ENCODE data around the gene ZNF831. TPM values are rescaled to one million over a fixed set of nuclear protein-coding genes. Genes with fewer than 3 reads are reported as not detected.

ZNF831 gene
- total RNA-seq, 6 experiments from 2014 or later = 0.04 to 0.25 (median 0.07) TPM

DNA sequence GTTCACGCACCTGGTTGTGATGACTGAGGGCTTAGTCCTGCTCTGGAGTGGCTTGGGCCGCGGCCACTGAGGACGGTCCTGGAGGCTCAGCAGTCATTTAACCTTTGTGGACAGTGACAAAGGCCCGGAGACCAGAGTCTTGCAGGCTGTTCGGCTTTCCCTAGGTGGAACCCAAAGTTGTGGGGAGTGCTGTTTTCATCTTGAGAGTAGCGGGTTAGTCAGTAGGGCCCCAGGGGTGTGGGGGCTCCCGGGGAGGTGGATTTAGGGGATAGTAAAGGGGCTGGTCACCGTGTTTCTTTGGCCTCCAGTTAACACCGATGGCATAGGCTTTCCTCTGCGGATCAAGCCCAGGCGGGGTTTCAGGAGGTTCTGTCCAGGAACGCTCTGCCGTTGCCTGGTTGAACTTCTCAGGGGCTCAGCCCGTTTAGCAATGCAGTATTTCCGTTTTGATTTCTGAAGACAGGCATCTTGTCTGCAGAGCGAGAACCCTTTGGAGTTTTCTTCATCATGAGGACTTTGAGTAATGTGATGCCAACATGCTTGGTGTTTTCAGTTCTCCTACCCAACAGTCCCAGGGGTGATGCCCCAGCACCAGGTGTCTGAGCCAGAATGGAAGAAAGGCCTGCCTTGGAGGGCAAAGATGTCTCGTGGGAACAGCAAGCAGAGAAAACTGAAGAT, 31.8 kb downstream of the ZNF831 start:
- no peak for DNase-seq
- H3K27ac ChIP-seq = no peak overlapping the region
- H3K9me3 ChIP-seq = no peaks in the 10 kb centered on the region
- no peaks in the 10 kb centered on the region for H3K27me3 ChIP-seq
- TF ChIP-seq, protein P1, sequence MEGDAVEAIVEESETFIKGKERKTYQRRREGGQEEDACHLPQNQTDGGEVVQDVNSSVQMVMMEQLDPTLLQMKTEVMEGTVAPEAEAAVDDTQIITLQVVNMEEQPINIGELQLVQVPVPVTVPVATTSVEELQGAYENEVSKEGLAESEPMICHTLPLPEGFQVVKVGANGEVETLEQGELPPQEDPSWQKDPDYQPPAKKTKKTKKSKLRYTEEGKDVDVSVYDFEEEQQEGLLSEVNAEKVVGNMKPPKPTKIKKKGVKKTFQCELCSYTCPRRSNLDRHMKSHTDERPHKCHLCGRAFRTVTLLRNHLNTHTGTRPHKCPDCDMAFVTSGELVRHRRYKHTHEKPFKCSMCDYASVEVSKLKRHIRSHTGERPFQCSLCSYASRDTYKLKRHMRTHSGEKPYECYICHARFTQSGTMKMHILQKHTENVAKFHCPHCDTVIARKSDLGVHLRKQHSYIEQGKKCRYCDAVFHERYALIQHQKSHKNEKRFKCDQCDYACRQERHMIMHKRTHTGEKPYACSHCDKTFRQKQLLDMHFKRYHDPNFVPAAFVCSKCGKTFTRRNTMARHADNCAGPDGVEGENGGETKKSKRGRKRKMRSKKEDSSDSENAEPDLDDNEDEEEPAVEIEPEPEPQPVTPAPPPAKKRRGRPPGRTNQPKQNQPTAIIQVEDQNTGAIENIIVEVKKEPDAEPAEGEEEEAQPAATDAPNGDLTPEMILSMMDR (IDR thresholded peaks at IDR 0.05) = no peak
- no peak for TF ChIP-seq POLR2A (IDR thresholded peaks at IDR 0.05)
- ATAC-seq = no peak
- no peak overlapping the region for H3K4me3 ChIP-seq
- no peaks in the 10 kb centered on the region for H3K36me3 ChIP-seq
- no peaks in the 10 kb centered on the region for H3K4me1 ChIP-seq
- intact Hi-C loops (cut with DNase I) = no loop called here
- WGBS (ENCODE audit: insufficient coverage, low coverage, low lambda C conversion rate, missing lambda C conversion rate) = 52% methylated on average over 8 of the region's 18 CpGs

- Histone ChIP-seq H3K27ac (no peak overlapping the region), H3K4me3 (no peak overlapping the region), H3K27me3 (no peaks in the 10 kb centered on the region), H3K4me1 (no peaks in the 10 kb centered on the region), H3K9me3 (no peaks in the 10 kb centered on the region), H3K36me3 (no peaks in the 10 kb centered on the region)
- WGBS (ENCODE audit: insufficient coverage, low coverage, low lambda C conversion rate, missing lambda C conversion rate) = 27% methylated on average over 7 of the region's 10 CpGs
- no peak for TF ChIP-seq POLR2A (IDR thresholded peaks at IDR 0.05)
- TF ChIP-seq, protein P1 (IDR thresholded peaks at IDR 0.05) = no peak
- intact Hi-C loops (cut with DNase I) = no loop called here
- no peak for ATAC-seq
- DNase-seq = no peak
These were observed 40.7 kb downstream of the ZNF831 start for GRCh38 chr20:59204165-59204894.

DNA sequence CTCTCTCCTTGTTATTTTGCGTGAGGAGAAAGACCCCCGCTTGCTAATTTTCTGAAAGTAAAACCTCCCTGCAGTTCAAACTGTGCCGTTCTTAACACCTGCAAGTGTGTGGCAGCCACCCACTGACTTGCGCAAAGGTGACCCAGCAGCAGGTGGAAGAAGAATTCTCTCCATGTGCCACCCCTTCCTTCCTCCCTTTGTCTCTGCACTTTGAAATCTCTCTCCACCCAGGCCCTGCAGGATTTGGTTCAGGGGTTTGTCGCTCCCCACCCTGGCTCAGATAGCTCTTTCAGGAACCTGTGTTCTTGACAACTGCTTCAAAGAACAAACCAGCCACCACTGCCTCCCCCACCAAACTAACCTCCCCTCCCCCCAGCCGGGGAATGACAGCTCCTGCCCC, 41.4 kb downstream of the ZNF831 start:
- Histone ChIP-seq H3K36me3 (no peaks in the 10 kb centered on the region), H3K9me3 (no peaks in the 10 kb centered on the region), H3K4me1 (no peaks in the 10 kb centered on the region), H3K27ac (no peak overlapping the region), H3K27me3 (no peaks in the 10 kb centered on the region), H3K4me3 (no peak overlapping the region)
- intact Hi-C loops (cut with DNase I) = no loop called here
- TF ChIP-seq, protein P1 (IDR thresholded peaks at IDR 0.05) = no peak
- no peak for TF ChIP-seq POLR2A (IDR thresholded peaks at IDR 0.05)
- ATAC-seq = no peak
- no peak for DNase-seq
- 27% methylated on average over 5 of the region's 6 CpGs for WGBS (ENCODE audit: insufficient coverage, low coverage, low lambda C conversion rate, missing lambda C conversion rate)

- Histone ChIP-seq H3K4me1 (no peaks in the 10 kb centered on the region), H3K27me3 (no peaks in the 10 kb centered on the region), H3K4me3 (no peak overlapping the region), H3K9me3 (no peaks in the 10 kb centered on the region), H3K27ac (no peak overlapping the region), H3K36me3 (no peaks in the 10 kb centered on the region)
- 45% methylated on average over 2 of the region's 2 CpGs for WGBS (ENCODE audit: insufficient coverage, low coverage, low lambda C conversion rate, missing lambda C conversion rate)
- TF ChIP-seq POLR2A (IDR thresholded peaks at IDR 0.05) = no peak
- TF ChIP-seq, protein P1 (IDR thresholded peaks at IDR 0.05) = no peak
- intact Hi-C loops (cut with DNase I) = no loop called here
- DNase-seq (no peak), ATAC-seq (no peak)
These were observed 43.6 kb downstream of the ZNF831 start for GRCh38 chr20:59207235-59207634.
